Ovary (tissue), 3 donors: Measurements from ENCODE around the gene ANGEL2.

ENCODE experiments used
- EP300 ChIP-seq: sonication (generic); formaldehyde crosslinking; IDR thresholded peaks from one replicate; pipeline ENCODE4 v1.6.1; 2017; ENCODE audit warnings: antibody characterized with exemption
- POLR2A ChIP-seq: fragments of 450-650 bp; IDR thresholded peaks from one replicate; pipeline ENCODE4 v1.6.1; 2017; ENCODE audit warnings: antibody characterized with exemption, mild to moderate bottlenecking, moderate library complexity
- TF ChIP-seq, protein P1 (sequence below), 3 donors: fragments of 450-650 bp in 2 of 3; fragments of 200-600 bp in 1 of 3; IDR thresholded peaks; one replicate each; pipeline versions ENCODE4 v1.5.1 to v1.8.0; 2016 to 2022; ENCODE audit warnings: antibody characterized with exemption in 3 of 3, mild to moderate bottlenecking in 1 of 3
- donor health status: DM: no; HTN: no; CAD: no.

- TF ChIP-seq, protein P1, sequence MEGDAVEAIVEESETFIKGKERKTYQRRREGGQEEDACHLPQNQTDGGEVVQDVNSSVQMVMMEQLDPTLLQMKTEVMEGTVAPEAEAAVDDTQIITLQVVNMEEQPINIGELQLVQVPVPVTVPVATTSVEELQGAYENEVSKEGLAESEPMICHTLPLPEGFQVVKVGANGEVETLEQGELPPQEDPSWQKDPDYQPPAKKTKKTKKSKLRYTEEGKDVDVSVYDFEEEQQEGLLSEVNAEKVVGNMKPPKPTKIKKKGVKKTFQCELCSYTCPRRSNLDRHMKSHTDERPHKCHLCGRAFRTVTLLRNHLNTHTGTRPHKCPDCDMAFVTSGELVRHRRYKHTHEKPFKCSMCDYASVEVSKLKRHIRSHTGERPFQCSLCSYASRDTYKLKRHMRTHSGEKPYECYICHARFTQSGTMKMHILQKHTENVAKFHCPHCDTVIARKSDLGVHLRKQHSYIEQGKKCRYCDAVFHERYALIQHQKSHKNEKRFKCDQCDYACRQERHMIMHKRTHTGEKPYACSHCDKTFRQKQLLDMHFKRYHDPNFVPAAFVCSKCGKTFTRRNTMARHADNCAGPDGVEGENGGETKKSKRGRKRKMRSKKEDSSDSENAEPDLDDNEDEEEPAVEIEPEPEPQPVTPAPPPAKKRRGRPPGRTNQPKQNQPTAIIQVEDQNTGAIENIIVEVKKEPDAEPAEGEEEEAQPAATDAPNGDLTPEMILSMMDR (IDR thresholded peaks at IDR 0.05) = no peak
- TF ChIP-seq POLR2A = no peak
- TF ChIP-seq EP300 = no peak
Observed at GRCh38 chr1:213014642-213015041, 1.0 kb downstream of the ANGEL2 start.
